ENCODE results near the gene E2F2.
A peak's percentile ranks its signal among the peaks of the same experiment; 100 is the strongest.

Gene E2F2

GRCh38 chr1:23554127-23554480 is 23.1 kb upstream of the E2F2 start:
- DNase-seq (ENCODE audit: low read depth, low spot score): no peak
- peak overlapping the region; percentile 45 for H3K4me3 ChIP-seq (ENCODE audit: low read depth, low read length)
- ChIA-PET POLR2A (interaction anchor here (1.2 to 2.9 kb wide), 4 partner anchors 9 to 83 kb away, joined by 3 to 16 read pairs (median 10); no protein-coding TSS in a partner anchor), CTCF (interaction anchor here (1.2 to 40.3 kb wide), 6 partner anchors 9 to 112 kb away, joined by 4 to 1485 read pairs (median 16); no protein-coding TSS in a partner anchor)
- no peak for TF ChIP-seq CTCF (IDR thresholded peaks at IDR 0.05; ENCODE audit: insufficient read depth, low read length, missing control alignments)

GRCh38 chr1:23553231-23554126 is 22.4 kb upstream of the E2F2 start:
- H3K4me3 ChIP-seq (ENCODE audit: low read depth, low read length): no peak overlapping the region
- ChIA-PET CTCF (interaction anchor here (0.9 to 40.3 kb wide), 6 partner anchors 8 to 112 kb away, joined by 3 to 1485 read pairs (median 16); no protein-coding TSS in a partner anchor), POLR2A (interaction anchor here (1.0 to 1.4 kb wide), 2 partner anchors 82 to 138 kb away, joined by 3 read pairs; partner anchors contain the start of gene RPL11)
- no peak for DNase-seq (ENCODE audit: low read depth, low spot score)
- TF ChIP-seq CTCF (IDR thresholded peaks at IDR 0.05; ENCODE audit: insufficient read depth, low read length, missing control alignments): no peak

DNA sequence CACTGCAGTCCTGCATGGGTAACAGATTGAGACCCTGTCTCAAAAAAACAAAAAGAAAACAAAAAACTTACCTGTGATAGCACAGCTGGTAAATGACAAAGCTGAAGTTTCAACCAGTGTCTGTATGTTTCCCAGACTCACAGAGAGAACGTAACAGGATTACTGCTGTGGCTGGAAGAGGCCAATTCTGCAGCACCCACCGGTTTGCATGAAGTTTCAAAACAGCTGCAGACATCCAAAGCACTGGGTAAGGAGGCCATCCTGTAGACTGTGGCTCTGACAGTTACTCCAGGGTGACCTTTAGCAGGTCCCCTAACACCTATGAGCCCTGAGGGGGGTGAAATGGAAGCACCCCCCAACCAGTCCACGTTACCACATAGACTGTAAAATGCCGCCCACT is 20.8 kb upstream of the E2F2 start:
- ChIA-PET POLR2A (interaction anchor here (1.2 kb wide), 1 partner anchor 86 kb away, joined by 3 read pairs; no protein-coding TSS in a partner anchor), CTCF (interaction anchor here (1.1 to 40.3 kb wide), 4 partner anchors 12 to 85 kb away, joined by 4 to 1485 read pairs (median 9); no protein-coding TSS in a partner anchor)
- H3K4me3 ChIP-seq (ENCODE audit: low read depth, low read length): no peak overlapping the region
- no peak for DNase-seq (ENCODE audit: low read depth, low spot score)
- TF ChIP-seq CTCF (IDR thresholded peaks at IDR 0.05; ENCODE audit: insufficient read depth, low read length, missing control alignments): no peak

- ChIA-PET CTCF (interaction anchor here (0.5 to 40.3 kb wide), 7 partner anchors 9 to 117 kb away, joined by 3 to 1485 read pairs (median 4); partner anchors contain the start of gene ID3), POLR2A (interaction anchor here (0.9 kb wide), 1 partner anchor 11 kb away, joined by 3 read pairs; no protein-coding TSS in a partner anchor)
- H3K4me3 ChIP-seq (ENCODE audit: low read depth, low read length): no peak overlapping the region
- TF ChIP-seq CTCF (IDR thresholded peaks at IDR 0.05; ENCODE audit: insufficient read depth, low read length, missing control alignments): no peak
- no peak for DNase-seq (ENCODE audit: low read depth, low spot score)
These were observed 17.7 kb upstream of the E2F2 start for GRCh38 chr1:23548704-23549143.

GRCh38 chr1:23546897-23547584 is 16.0 kb upstream of the E2F2 start:
- POLR2A ChIA-PET: no interaction called here
- TF ChIP-seq CTCF (IDR thresholded peaks at IDR 0.05; ENCODE audit: insufficient read depth, low read length, missing control alignments): no peak
- CTCF ChIA-PET: interaction anchor here (0.6 to 40.3 kb wide), 10 partner anchors 7 to 225 kb away, joined by 3 to 1485 read pairs (median 21); partner anchors contain the start of gene RPL11
- DNase-seq (ENCODE audit: low read depth, low spot score): no peak
- no peak overlapping the region for H3K4me3 ChIP-seq (ENCODE audit: low read depth, low read length)
